ENCODE results near the gene PDIA2. TPM values are rescaled to one million over a fixed set of nuclear protein-coding genes. Genes with fewer than 3 reads are reported as not detected.

The PDIA2 gene
- total and polyA plus RNA-seq, 2 donors (not counting 3 experiments of a cell fraction or from before 2014, with no cell fraction given): 0.63 TPM; not detected in 1

DNA sequence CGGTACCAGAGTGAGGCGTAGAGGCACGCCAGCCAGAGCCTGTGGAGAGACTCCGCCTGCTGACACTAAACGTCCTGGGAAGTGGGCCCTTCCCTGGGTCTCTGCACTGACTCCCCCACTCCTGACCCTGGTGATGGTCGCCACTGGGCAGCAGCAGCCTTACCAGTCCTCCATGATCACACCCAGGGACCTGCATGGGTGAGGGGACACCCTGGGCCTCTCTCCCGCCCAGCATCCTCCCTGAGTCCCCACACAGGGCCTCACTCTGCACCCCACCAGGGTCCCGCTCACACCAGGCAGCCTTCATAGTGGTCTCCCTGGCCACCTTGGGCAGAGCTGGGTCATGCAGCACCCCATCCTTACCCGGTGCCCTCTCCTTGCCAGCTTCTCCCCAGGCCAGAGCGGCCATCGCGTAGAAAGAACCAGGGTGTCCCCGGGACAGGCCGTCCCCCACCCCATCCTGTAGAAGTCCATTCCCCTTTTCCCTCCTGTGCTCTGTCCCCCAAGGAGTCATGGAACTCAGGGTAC, 17.9 kb upstream of the PDIA2 start:
- H3K27me3 ChIP-seq (ENCODE audit: control insufficient read depth in 2 of 2, insufficient read depth in 2 of 2, low read length in 2 of 2): no peaks in the 10 kb centered on the region
- no peak overlapping the region for H3K27ac ChIP-seq (ENCODE audit: insufficient read depth, low read depth, low read length)
- POLR2A ChIA-PET: no interaction called here
- no peak overlapping the region for H2AFZ ChIP-seq (ENCODE audit: low read depth, low read length)
- FAIRE-seq (no peak), DNase-seq (ENCODE audit: low read depth, low spot score) (no peak)
- dilution Hi-C loops (cut with MboI; ENCODE audit: extremely low pct_ligation_motif_present, low sequenced_read_pairs) (no loop called here), intact Hi-C loops (cut with micrococcal nuclease) (no loop called here)
- no peak overlapping the region for H3K4me2 ChIP-seq (ENCODE audit: insufficient read depth, low read length)
- H3K4me3 ChIP-seq (replicated peaks in 1 of 3; ENCODE audit: insufficient read depth in 1 of 3, low read depth in 1 of 3, low read length in 3 of 3): no peak overlapping the region
- CTCF ChIA-PET: no interaction called here
- no peaks in the 10 kb centered on the region for H3K4me1 ChIP-seq (ENCODE audit: control insufficient read depth, extremely low read depth, insufficient read depth, low read length)
- H3K9ac ChIP-seq (replicated peaks; ENCODE audit: extremely low read depth, insufficient read depth, low read length): no peak overlapping the region
- no TSS peak for BruUV-seq (replicated peaks)
- H4K20me1 ChIP-seq (replicated peaks; ENCODE audit: control insufficient read depth, extremely low read depth, insufficient read depth, low read length): no peaks in the 10 kb centered on the region
- peaks cover 0 to 16% of the 10 kb centered on the region in 2 experiments for H3K36me3 ChIP-seq (ENCODE audit: control insufficient read depth in 2 of 2, extremely low read depth in 1 of 2, insufficient read depth in 2 of 2, low read length in 2 of 2)
- no peaks in the 10 kb centered on the region for H3K79me2 ChIP-seq (ENCODE audit: control insufficient read depth, insufficient read depth, low read length)
- H3K9me3 ChIP-seq (replicated peaks; ENCODE audit: control insufficient read depth, insufficient read depth, low read length): no peaks in the 10 kb centered on the region
- no peaks in the 10 kb centered on the region for H3K9me1 ChIP-seq (replicated peaks; ENCODE audit: control insufficient read depth, extremely low read depth, insufficient read depth, low read length)
- TF ChIP-seq MYC (IDR thresholded peaks at IDR 0.05; ENCODE audit: low read depth, low read length) (no peak), CTCF (IDR thresholded peaks at IDR 0.05; ENCODE audit: extremely low read depth in 1 of 2, insufficient read depth in 1 of 2, low read depth in 1 of 2, low read length in 2 of 2) (no peak), GATA2 (IDR thresholded peaks at IDR 0.05; ENCODE audit: insufficient read depth, insufficient read length, low read depth, low read length) (no peak), POLR2AphosphoS5 (IDR thresholded peaks at IDR 0.05; ENCODE audit: insufficient read depth, low read depth, low read length) (no peak), JUN (IDR thresholded peaks at IDR 0.05; ENCODE audit: borderline replicate concordance, insufficient read depth, insufficient read length, low read depth) (no peak), FOS (IDR thresholded peaks at IDR 0.05; ENCODE audit: borderline replicate concordance, insufficient read depth, low read length) (no peak)
